GM21723 (cell line): ENCODE data around the gene ITFG2.

Source experiments
- ATAC-seq: cut with Tn5 transposase; IDR thresholded peaks from one replicate; pipeline ENCODE4 v1.9.1; 2021; ENCODE audit warnings: mild to moderate bottlenecking, moderate library complexity; ENCODE audit not compliant: unreplicated experiment

Gene ITFG2

GRCh38 chr12:2794736-2795289, 17.7 kb upstream of the ITFG2 start, which contains the start of gene FKBP4:
Gene FKBP4, plus strand, starts transcription at chr12:2794970. Its CDS starts 170 bp downstream, at chr12:2795140.
- ATAC-seq, result peak; percentile 80

- ATAC-seq, result peak; percentile 66
Observed at GRCh38 chr12:2795291-2796186, 16.9 kb upstream of the ITFG2 start.

- no peak for ATAC-seq
Observed at GRCh38 chr12:2796187-2796666, 16.2 kb upstream of the ITFG2 start.

- ATAC-seq, result no peak
Observed at GRCh38 chr12:2797721-2798418, 14.6 kb upstream of the ITFG2 start.

GRCh38 chr12:2800046-2800570, 12.4 kb upstream of the ITFG2 start:
- ATAC-seq, result no peak

- no peak for ATAC-seq
Observed at GRCh38 chr12:2801044-2801783, 11.3 kb upstream of the ITFG2 start.

- ATAC-seq, result no peak
Observed at GRCh38 chr12:2803635-2804392, 8.7 kb upstream of the ITFG2 start.

- no peak for ATAC-seq
Observed at GRCh38 chr12:2804393-2805142, 7.9 kb upstream of the ITFG2 start.

- no peak for ATAC-seq
Observed at GRCh38 chr12:2805143-2805520, 7.3 kb upstream of the ITFG2 start.

GRCh38 chr12:2806700-2807099, 5.8 kb upstream of the ITFG2 start:
- no peak for ATAC-seq

GRCh38 chr12:2811801-2812200, 667 bp upstream of the ITFG2 start:
- no peak for ATAC-seq

GRCh38 chr12:2813214-2814185, 1.0 kb downstream of the ITFG2 start:
- peak; percentile 51 for ATAC-seq

GRCh38 chr12:2819810-2820209, 7.3 kb downstream of the ITFG2 start:
- no peak for ATAC-seq

GRCh38 chr12:2820432-2820831, 8.0 kb downstream of the ITFG2 start:
- no peak for ATAC-seq

- no peak for ATAC-seq
Observed at GRCh38 chr12:2823483-2823882, 11.0 kb downstream of the ITFG2 start.

- no peak for ATAC-seq
Observed at GRCh38 chr12:2824541-2824940, 12.1 kb downstream of the ITFG2 start.

- no peak for ATAC-seq
Observed at GRCh38 chr12:2825132-2825531, 12.7 kb downstream of the ITFG2 start.

- ATAC-seq, result no peak
Observed at GRCh38 chr12:2826036-2826435, 13.6 kb downstream of the ITFG2 start.
